ENCODE results near the gene SKOR1. TPM values are rescaled to one million over a fixed set of nuclear protein-coding genes. Genes with fewer than 3 reads are reported as not detected.

Gene SKOR1
- total RNA-seq, 1 donor from 2014 or later: 0.22 TPM

DNA sequence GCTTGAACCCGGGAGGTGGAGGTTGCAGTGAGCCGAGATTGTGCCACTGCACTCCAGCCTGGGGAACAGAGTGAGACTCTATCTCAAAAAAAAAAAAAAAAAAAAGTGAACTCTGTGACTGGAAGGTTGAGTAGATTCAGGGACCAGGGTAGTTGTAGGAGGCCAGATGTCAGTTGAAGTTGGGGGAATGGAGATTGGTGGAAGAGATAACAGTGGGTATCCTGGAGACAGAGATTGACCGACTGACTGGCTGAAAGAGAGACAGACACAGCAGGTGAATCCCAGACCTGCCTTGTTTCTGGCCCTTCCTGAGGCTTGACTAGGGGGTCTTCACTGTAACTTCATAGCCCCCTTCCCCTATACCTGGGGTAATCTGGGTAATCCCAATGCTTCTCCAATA lies 36.7 kb downstream of the SKOR1 start:
- Histone ChIP-seq H3K36me3 (no peaks in the 10 kb centered on the region), H3K9me3 (replicated peaks) (no peaks in the 10 kb centered on the region), H3K27ac (replicated peaks) (no peak overlapping the region), H3K4me1 (peaks cover 11% of the 10 kb centered on the region), H3K4me3 (no peak overlapping the region), H3K27me3 (ENCODE audit: low read depth) (no peaks in the 10 kb centered on the region)
- no peak for DNase-seq
- TF ChIP-seq, protein P1, sequence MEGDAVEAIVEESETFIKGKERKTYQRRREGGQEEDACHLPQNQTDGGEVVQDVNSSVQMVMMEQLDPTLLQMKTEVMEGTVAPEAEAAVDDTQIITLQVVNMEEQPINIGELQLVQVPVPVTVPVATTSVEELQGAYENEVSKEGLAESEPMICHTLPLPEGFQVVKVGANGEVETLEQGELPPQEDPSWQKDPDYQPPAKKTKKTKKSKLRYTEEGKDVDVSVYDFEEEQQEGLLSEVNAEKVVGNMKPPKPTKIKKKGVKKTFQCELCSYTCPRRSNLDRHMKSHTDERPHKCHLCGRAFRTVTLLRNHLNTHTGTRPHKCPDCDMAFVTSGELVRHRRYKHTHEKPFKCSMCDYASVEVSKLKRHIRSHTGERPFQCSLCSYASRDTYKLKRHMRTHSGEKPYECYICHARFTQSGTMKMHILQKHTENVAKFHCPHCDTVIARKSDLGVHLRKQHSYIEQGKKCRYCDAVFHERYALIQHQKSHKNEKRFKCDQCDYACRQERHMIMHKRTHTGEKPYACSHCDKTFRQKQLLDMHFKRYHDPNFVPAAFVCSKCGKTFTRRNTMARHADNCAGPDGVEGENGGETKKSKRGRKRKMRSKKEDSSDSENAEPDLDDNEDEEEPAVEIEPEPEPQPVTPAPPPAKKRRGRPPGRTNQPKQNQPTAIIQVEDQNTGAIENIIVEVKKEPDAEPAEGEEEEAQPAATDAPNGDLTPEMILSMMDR (IDR thresholded peaks at IDR 0.05; ENCODE audit: borderline replicate concordance): no peak
- intact Hi-C loops (cut with micrococcal nuclease): loop anchor here (2.0 kb wide), 1 partner anchor 293 kb away; no protein-coding TSS in a partner anchor

DNA sequence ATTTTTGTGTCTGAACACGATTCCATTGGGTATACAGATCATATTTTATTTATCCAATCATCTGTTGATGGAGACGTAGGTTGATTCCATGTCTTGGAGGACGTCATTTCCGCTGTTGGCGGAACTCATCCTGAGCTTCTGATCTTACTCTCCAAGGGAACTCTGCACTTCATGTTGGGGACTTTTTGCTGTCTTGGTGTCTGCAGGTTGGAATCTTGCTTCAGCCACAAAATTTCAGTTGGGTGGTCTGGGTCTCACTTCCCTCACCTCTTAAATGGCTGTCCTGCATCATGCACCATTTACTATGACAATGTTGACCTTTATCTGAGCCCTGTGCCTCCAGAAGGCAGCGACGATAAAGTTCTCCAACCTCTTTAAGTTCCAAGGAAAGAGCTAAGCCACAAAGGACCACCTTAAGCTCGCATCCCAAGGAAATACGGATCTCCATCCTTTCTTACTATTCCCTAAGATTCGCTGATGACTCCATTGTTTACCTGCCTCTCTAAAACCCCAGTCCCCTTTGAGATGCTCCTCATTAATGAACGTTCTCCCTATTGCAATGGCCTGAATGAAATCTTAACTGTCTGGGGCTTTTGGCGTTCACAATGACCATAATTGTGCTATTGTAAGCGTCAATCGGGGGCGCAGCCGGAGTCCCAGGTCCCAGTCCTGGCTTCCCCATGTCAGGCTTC lies 37.6 kb downstream of the SKOR1 start:
- peaks cover 11% of the 10 kb centered on the region for H3K4me1 ChIP-seq
- H3K27me3 ChIP-seq (ENCODE audit: low read depth): no peaks in the 10 kb centered on the region
- H3K9me3 ChIP-seq (replicated peaks): no peaks in the 10 kb centered on the region
- peak overlapping the region; percentile 65 for H3K4me3 ChIP-seq
- intact Hi-C loops (cut with micrococcal nuclease): loop anchor here (2.0 kb wide), 1 partner anchor 292 kb away; no protein-coding TSS in a partner anchor
- no peak for DNase-seq
- H3K27ac ChIP-seq (replicated peaks): peak overlapping the region; percentile 7
- H3K36me3 ChIP-seq: no peaks in the 10 kb centered on the region
- TF ChIP-seq, protein P1 (IDR thresholded peaks at IDR 0.05; ENCODE audit: borderline replicate concordance): no peak

DNA sequence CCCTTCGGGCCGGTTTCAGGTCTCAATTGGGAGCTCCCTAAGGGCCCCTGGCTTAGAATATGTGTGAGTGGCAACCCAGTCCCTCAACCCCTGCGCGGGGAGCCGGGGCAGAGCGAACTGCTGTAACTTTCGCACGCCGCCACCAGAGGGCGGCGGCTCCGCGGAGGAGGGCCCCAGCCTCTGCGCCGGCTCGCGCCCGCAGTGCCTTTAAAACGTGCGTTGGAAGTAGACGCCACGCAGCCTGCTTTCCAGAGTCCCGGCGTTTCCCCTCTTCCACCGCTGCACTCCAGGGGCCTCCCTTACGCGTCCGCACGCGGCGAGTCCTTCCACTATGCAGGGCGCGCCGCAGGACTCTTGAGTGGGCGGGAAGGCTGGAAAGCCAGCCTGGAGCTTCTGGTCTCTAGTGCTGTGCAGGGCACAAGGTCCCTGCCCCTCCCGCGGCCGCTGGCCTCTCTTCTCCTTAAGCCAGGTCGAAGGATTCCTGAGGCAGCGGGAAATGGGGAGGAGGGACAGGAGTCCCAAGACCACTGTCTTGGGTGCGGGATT lies 38.2 kb downstream of the SKOR1 start:
- peak; percentile 79 for DNase-seq
- intact Hi-C loops (cut with micrococcal nuclease): loop anchor here (2.0 kb wide), 1 partner anchor 291 kb away; no protein-coding TSS in a partner anchor
- Histone ChIP-seq H3K27me3 (ENCODE audit: low read depth) (no peaks in the 10 kb centered on the region), H3K9me3 (replicated peaks) (no peaks in the 10 kb centered on the region), H3K27ac (replicated peaks) (peak overlapping the region; percentile 68), H3K4me1 (peaks cover 11% of the 10 kb centered on the region), H3K36me3 (no peaks in the 10 kb centered on the region), H3K4me3 (peak overlapping the region; percentile 65)
- TF ChIP-seq, protein P1 (IDR thresholded peaks at IDR 0.05; ENCODE audit: borderline replicate concordance): peak; percentile 97

DNA sequence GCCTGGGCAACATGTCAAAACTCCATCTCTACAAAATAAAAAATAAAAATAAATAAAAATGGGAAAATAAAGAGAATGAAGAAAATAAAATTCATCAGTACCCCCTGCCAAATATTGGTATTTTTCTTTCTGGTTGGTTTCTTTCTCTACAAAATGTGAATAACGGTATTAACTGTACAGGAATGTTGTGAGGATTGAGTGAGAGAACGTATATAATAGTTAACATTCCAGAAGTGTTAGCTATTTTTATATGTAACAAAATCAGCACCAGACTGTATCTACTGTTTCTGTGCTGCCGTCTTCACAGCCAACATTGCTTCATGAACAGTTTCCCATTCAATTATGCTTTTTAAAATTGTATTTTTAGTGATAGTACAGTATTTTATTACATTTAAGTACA lies 40.0 kb downstream of the SKOR1 start:
- DNase-seq: no peak
- intact Hi-C loops (cut with micrococcal nuclease): no loop called here
- peaks cover 14% of the 10 kb centered on the region for H3K9me3 ChIP-seq (replicated peaks)
- TF ChIP-seq, protein P1 (IDR thresholded peaks at IDR 0.05; ENCODE audit: borderline replicate concordance): no peak
- no peaks in the 10 kb centered on the region for H3K27me3 ChIP-seq (ENCODE audit: low read depth)
- peaks cover 11% of the 10 kb centered on the region for H3K4me1 ChIP-seq
- H3K27ac ChIP-seq (replicated peaks): no peak overlapping the region
- no peaks in the 10 kb centered on the region for H3K36me3 ChIP-seq
- H3K4me3 ChIP-seq: no peak overlapping the region

DNA sequence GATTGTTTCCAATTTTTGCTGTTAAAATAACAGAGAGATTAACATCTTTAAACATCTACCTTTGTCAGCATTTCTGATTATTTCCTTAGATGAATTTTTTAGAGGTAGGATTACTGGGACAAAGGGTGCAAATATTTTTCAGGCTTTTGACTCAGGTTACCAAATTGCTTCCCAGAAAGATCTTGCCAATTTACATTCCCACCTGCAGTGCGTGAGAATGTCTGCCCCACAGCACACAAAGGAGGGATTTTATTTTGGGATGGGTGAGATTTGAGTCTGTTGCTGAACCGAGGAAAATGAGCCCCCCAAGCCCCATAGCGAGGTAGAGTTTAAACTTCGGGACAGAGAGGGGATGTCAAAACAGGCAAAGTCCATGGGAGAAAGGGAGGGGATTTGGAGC lies 40.5 kb downstream of the SKOR1 start:
- H3K27me3 ChIP-seq (ENCODE audit: low read depth): no peaks in the 10 kb centered on the region
- TF ChIP-seq, protein P1 (IDR thresholded peaks at IDR 0.05; ENCODE audit: borderline replicate concordance): no peak
- no peak overlapping the region for H3K27ac ChIP-seq (replicated peaks)
- no peak overlapping the region for H3K4me3 ChIP-seq
- no peak for DNase-seq
- intact Hi-C loops (cut with micrococcal nuclease): no loop called here
- H3K9me3 ChIP-seq (replicated peaks): peaks cover 18% of the 10 kb centered on the region
- H3K4me1 ChIP-seq: peaks cover 11% of the 10 kb centered on the region
- no peaks in the 10 kb centered on the region for H3K36me3 ChIP-seq

Measured in left ventricle myocardium inferior (tissue), 1 donor.